AG20443 (cell line): Measurements from ENCODE around the gene EXOC6B.

Source experiments
- DNase-seq: peaks from one replicate; pipeline ENCODE4 v3.0.0; 2012; ENCODE audit warnings: low spot score, mixed read lengths

Gene EXOC6B

DNA sequence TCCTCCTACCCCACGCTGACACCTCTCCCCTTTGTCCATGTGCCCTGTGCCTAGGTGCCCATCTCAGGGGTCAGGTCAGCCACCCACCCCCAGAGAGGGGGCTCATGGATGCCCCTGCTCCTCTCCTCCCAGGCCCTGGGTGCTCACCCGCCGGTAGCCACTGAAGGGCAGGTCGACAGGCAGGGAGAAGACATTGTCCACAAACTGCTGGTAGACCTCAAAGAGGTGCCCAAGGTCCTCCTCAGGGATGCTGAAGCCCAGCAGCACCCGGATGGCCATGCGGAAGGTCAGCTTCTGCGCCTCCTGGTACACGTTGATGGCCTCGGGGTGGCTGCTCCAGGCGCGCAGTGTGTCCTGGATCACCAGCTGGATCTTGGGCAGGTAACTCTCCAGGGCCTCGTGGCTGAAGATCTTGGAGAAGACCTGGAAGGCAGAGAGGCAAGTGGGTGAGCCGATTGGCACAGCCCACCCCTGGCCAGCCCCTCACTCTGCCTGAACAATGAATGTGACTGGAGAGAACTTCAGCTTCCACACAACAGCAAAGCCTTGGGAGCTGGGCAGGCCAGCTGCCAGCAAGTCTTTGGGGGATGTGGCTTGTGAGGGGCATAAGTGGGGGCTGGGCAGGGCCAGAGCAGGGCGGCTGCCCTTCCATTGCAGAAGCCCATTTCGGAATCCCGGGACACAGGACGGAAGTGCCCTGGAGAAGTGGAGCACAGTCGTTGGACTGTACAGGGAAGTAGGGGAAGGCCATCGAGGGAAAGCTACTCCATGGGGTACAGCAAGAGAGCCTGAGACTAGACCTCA is 690.6 kb downstream of the EXOC6B start:
- no peak for DNase-seq

DNA sequence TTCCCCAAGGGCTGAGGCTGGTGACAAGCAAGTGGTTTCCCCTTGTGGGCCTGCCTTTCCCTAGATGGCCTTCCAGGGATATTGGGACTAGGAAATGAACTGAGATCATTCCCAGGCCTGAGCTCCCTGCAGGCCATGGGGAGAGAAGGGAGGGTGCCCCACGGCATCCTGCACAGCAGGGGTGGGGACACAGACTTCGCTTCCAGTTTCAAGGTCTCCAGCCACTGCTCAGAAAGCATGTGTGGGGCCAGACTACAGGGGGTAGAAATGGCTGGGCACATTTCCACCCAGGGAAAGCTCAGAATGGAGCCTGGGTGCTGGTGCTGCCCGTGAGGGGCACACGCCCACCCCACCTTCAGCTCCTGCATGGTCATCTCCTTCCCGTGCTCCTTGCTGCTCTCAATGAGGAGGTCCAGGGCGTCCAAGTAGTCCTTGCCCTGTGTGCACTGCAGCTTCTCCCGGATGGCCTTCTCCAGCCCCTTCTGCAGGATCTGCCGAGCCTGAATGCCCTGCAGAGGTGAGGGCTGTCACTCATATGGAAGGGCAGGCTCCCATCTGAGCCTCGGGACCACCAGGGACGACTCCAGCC is 691.3 kb downstream of the EXOC6B start:
- DNase-seq = no peak

DNA sequence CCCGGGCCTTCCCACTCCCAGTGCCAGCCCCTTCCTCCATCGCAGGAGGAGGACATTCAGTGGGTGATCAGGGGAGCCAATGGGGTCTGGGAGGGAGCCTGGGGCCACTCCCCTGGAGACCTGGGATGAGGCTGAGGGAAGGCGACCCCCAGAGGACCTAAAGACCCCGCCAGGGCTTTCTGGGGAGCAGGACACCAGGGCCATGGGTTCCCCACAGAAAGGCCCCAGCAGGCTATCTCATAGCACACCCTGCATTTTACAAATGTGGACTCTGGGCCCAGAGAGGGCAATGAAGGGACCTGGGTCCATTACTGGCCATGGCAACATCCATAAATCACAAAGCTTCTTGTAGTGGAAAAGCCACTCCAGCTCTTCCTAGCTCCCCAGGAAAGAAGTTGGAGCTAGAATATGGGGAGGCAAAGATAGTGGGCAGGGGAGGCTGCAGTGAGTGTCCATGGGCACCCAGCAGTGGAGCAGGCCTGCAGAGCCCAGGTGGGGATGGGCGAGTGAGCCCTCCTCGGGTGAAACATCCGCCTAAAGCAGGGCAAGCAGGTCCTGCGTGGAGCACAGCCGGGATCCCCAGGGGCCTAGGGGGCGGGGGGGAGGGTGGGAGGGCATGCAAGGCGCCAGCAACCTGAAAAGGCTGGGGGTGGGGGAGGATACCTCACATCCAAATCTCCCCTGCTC is 692.0 kb downstream of the EXOC6B start:
- DNase-seq = no peak

GRCh38 chr2:72132981-72133720 is 692.7 kb downstream of the EXOC6B start:
- no peak for DNase-seq

GRCh38 chr2:72131916-72132841 is 693.7 kb downstream of the EXOC6B start:
- no peak for DNase-seq

DNA sequence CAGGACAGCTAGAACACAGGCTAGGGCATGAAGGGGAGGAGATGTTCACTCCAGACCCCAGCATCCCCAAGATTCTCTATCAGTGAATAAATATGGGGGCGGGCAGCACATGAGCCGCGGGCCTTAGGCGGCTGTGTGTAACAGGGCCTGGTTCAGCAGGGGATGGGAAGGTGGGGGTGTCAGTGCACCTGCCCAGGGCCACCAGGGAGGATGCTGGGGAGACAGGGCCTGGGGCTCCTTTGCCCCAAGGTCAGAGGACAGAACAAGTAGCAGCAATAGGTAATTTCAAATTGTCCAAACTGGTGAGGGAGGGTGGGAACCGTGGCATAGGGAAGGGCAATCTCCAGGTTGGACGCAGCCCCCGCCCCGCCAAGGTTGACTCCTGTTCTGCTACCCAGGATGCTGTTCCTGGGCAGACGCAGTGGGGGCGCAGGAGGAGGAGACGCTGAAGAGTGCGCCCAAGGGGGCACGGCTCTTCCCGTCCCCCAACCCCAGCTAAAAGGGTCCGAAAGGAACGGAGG is 694.4 kb downstream of the EXOC6B start:
- no peak for DNase-seq

DNA sequence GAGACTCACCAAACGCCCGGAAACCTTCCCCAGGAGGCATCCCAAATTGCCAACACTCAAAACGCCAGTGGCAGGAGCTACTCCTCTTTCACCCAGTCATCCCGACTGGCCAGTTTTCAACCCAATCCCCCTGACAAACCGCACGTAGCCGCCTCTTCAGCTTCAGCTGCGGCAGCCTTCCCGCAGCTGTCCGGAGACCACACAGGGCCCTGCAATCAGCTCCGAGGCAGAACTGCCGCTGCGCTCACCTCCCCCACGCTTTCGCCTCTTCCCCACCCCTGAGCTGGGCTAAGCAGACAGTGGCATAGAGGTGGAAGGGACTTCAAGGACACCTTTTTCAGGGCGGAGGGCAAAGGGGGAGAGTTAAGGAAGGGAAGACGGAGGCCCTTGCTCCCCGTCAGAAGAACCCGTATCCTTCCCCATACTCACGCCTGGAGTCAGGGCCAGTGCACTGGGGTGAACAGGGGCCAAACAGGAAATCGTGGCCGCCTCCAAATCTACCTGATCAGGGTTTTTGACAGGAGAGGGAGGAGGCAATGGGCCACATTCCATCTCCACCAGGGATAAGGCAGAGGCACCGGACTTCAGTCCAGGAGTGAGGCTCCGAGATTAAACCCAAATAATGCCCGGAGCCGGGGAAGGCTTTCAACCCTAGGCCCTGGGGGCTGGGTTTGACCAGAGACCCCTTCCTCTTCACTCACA is 695.0 kb downstream of the EXOC6B start:
- DNase-seq = no peak

DNA sequence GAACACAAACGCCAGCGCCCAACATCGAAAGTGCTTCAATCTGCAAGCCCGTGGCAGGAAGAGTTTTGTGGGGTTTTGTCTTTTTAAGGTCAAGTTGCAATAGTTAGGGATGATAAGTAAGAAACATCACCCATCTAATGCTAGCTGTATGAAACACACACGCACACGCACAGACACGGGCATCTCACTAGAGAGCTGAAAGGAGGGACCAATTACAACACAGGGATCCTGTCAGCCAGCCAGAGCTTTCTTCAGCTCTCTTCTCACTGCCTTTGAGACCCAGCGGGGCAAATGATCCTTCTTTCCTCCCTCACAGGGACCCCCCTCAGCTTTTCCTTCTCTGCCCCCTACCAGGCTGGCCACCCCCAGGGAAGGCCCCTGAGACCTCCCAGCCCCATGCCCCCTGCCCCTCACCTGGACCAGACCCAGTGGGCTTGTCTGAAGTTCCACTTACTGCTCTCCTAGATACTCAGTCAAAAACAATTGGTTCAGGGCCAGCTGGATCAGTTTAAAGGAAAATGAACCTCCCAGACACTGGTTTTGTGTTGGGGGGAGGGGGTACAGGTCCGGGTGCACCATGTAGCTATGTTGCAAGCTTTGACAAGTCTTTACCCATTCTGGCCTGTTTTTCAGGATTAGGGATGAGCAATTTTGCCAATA is 696.0 kb downstream of the EXOC6B start:
- DNase-seq = no peak

DNA sequence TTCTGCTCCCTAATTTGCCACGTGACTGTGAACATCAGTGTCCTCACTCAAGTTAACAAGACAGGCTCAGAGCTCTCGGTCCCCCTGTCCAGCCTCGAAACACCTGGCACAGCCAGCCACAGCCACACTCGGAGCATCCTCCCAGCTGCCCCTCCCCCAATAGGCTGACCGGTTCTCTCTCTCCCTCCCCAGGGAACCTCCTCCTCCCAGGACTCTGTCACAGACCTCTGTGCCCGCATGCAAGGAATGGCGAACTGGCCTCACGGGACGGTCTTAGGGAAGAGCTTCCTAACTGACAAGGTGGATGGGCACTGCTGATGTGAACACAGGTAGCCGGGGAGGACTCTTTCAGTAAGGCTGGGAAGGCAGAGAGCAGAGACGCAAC is 697.0 kb downstream of the EXOC6B start:
- DNase-seq = no peak

- DNase-seq = no peak
These were observed 697.6 kb downstream of the EXOC6B start for GRCh38 chr2:72128059-72128842.

DNA sequence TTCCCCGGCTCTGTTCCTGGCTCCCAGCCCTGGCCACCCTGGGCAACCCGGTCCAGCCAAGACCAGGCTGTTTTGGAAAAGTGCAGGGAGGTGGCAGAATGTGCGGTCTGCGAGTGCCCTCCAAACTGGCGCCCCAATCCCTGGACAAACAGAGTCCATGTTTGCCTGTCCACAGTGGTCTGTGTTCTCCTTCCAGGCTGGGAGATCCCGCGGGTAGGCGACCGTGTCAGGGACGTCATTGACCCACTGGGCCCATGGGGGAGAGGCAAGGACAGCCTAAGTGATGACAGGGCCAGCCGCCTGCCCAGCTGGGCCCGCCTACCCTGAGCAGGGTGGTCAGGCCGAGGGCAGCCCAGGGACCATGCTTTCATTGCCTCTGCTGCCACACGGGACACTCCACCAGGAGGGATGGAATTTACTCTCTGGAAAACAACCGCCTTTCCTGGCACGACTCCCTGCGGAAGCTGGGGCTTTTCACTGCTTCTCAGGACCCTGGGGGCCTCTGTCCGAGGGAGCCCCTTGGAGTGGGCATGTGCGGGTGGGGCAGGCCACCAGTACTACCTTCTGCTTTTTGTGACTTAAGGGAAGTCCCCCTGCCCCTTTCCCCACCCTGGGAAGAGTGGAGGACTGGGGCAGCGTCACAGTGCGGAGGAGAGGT is 698.3 kb downstream of the EXOC6B start:
- DNase-seq = no peak

DNA sequence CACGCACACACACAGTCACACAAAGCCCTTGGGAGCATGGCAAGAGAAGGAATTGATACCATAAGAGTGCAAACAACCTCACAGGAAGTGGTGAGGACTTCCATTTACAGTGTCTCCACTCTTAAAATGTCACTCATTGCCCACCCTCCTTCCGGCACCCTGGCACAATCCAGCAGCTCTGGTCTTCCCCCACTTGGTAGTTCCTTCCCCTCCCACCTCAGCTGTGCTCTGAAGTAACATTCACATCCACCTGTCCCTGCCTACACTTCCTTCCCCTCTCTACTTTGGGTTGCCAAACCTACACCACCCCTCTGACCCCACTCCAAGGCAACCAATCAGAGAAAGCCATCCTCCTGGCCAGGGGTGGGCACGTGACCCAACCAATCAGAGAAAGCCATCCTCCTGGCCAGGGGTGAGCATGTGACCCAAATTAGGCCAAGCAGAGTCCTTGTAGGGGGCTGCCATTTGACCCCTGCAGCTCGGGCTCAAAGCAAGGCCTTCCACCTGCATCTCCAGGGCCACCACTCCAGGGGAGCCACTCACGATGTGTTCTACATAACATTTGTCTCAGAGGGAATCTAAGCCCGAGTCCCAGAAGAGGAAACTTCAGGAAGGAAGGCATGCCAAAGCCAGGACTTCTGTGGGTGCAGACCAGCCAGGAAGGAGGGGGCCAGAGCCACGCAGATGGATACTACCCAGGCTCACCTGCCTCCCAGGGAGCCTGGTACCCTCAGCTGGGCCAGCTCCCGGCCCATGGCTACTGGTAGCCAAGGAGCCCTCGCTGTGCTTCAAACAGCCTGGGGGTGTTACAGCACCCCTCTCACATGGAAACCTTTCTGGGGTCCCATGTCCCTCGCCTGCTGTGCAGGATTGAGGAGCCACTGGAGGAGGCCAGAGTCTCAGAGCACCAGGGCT is 699.4 kb downstream of the EXOC6B start:
- DNase-seq = no peak
